Measurements from ENCODE around the gene CCDC57.

Gene CCDC57

DNA sequence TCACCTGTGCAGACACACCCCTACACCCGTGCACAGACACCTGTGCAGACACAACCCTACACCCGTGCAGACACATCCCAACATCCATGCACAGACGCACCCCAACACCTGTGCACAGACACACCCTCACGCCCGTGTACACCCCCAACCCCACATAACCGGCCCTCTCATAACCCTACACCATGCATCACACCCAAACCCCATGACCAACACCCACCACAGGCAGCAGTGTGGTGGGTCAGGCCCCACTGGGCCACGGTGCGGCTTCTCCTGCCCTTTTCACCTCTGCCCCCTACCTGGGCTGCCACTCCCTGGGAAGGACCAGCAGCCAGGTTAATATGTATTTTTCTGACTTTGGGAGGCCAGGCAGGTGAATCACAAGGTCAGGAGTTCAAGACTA lies 12.0 kb upstream of the CCDC57 start:
- Histone ChIP-seq H4K20me1 (peaks cover 8% of the 10 kb centered on the region), H3K27me3 (peaks cover 30% of the 10 kb centered on the region; the same call in 1 of the 2 replicates), H3K9me3 (no peaks in the 10 kb centered on the region), H3K27ac (no peak overlapping the region), H3K9ac (no peak overlapping the region), H3K4me1 (peaks cover 28% of the 10 kb centered on the region), H3K36me3 (no peaks in the 10 kb centered on the region), H3K4me2 (no peak overlapping the region), H3K4me3 (no peak overlapping the region)
- TF ChIP-seq Cebpa-rat (IDR thresholded peaks at IDR 0.05), result no peak

DNA sequence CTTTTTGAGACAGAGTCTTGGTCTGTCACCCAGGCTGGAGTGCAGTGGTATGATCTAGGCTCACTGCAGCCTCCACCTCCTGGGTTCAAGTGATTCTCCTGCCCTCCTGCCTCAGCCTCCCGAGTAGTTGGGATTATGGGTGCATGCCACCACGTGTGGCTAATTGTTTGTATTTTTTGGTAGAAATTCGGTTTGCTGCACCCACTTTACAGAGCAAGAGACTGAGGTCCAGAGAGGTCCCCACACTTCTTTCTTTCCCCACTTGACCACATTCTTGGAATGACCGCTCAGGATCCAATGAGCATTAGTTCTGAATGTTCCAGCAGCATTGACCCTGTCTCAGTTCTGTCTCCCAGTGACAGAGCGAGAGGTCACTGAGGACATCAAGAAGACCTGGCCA lies 10.9 kb upstream of the CCDC57 start:
- Histone ChIP-seq H3K36me3 (no peaks in the 10 kb centered on the region), H4K20me1 (no peaks in the 10 kb centered on the region), H3K4me3 (no peak overlapping the region), H3K27me3 (peaks cover 19% of the 10 kb centered on the region; the same call in 1 of the 2 replicates), H3K9me3 (no peaks in the 10 kb centered on the region), H3K4me2 (no peak overlapping the region), H3K4me1 (peaks cover 20% of the 10 kb centered on the region), H3K9ac (no peak overlapping the region), H3K27ac (no peak overlapping the region)
- TF ChIP-seq Cebpa-rat (IDR thresholded peaks at IDR 0.05), result no peak

DNA sequence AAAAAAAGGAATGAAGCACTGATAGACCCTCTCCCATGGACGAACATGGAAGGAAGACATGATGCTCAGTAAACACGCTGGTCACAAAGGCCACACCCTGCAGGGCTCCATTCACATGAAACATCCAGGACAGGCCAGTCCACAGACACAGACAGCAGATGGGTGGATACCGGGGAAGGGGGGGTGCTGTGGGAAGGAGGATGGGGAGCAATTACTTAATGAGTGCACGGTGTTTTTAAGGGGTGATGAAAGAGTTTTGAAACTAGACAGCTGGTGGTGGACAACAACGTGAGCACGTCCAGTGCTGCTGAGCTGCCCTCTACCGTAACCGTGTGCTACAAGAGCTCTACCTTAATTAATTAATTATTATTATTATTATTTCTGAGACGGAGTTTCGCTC lies 10.2 kb upstream of the CCDC57 start:
- H3K4me3 ChIP-seq, result no peak overlapping the region
- H3K4me1 ChIP-seq, result peaks cover 13% of the 10 kb centered on the region

DNA sequence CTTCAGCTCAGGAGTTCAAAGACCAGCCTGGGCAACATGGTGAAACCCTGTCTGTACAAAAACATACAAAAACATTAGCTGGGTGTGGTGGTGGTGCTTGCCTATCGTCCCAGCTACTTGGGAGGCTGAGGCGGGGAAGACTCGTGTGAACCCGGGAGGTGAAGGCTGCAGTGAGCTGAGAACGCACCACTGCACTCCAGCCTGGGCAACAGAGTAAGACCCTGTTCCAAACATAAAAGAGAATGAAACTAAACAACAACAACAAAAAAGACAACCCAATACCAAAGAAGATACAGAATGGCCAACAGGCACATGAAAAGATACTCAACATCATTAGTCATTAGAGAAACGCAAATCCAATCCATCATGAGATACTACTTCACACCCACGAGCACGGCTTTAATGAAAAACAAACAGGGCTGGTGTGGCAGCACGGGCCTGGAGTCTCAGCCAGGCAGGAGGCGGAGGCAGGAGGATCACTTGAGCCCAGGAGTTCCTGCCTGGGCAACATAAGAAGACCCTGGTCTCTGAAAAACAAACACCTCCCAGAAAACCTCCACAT lies 8.8 kb upstream of the CCDC57 start:
- Histone ChIP-seq H3K4me2 (no peak overlapping the region), H3K36me3 (no peaks in the 10 kb centered on the region), H3K9me3 (no peaks in the 10 kb centered on the region), H3K27ac (no peak overlapping the region), H3K9ac (no peak overlapping the region), H3K4me3 (no peak overlapping the region), H3K4me1 (peaks cover 11% of the 10 kb centered on the region), H3K27me3 (no peaks in the 10 kb centered on the region), H4K20me1 (no peaks in the 10 kb centered on the region)
- no peak for TF ChIP-seq Cebpa-rat (IDR thresholded peaks at IDR 0.05)

More for the DNA sequence above, 10.2 kb upstream of the CCDC57 start:
- Histone ChIP-seq H3K4me2 (no peak overlapping the region), H3K36me3 (no peaks in the 10 kb centered on the region), H3K9me3 (no peaks in the 10 kb centered on the region), H3K27me3 (peaks cover 12% of the 10 kb centered on the region; the same call in 1 of the 2 replicates), H4K20me1 (no peaks in the 10 kb centered on the region), H3K27ac (no peak overlapping the region), H3K9ac (no peak overlapping the region)
- TF ChIP-seq Cebpa-rat (IDR thresholded peaks at IDR 0.05), result no peak

DNA sequence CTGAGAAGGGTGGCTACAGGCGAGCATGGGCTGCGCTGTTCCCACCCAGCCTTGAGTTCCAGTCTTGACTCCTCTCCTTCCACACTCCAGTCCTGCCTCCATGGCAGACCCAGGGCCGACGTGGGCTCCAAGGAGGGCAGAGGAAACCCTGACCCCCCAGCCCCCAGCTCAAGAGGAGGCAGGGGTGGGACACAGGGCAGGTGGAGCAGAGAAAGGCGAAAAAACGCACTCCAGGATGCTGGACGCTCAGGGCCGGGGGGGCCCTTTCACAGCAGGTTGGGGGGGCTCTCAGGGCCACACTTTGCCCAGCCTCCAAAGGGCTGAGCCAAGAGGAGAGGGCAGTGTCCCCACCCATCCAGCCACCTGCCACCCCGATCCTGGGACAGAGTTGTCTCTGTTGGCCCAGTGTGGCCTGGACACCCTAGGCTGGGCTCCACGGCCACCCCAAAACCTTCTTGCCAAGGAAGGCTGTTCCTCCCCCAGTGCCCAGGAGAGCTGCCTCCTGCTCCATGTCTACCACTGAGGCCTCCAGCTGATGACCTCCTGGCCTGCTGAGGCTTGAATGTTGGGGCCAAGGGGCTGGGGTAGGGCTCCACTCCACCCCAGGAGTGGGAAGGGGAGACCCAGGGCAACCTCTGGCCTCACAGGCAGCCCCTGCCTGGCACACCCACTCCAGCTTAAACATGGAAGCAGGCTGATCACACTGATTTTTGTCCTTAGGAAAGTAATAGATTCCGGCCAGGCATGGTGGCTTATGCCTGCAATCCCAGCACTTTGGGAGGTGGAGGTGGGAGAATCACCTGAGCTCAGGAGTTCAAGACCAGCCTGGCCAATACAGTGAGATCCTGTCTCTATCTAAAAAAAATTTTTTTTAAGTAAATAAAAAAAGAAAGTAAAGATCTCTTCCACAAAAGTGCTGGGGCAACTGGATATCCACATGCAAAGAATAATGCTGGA lies 7.4 kb upstream of the CCDC57 start:
- H3K9ac ChIP-seq, result no peak overlapping the region
- H3K9me3 ChIP-seq, result no peaks in the 10 kb centered on the region
- H3K4me2 ChIP-seq, result no peak overlapping the region
- no peaks in the 10 kb centered on the region for H4K20me1 ChIP-seq
- no peak for TF ChIP-seq Cebpa-rat (IDR thresholded peaks at IDR 0.05)
- no peaks in the 10 kb centered on the region for H3K36me3 ChIP-seq
- H3K4me3 ChIP-seq, result no peak overlapping the region
- peaks cover 20% of the 10 kb centered on the region for H3K4me1 ChIP-seq
- no peaks in the 10 kb centered on the region for H3K27me3 ChIP-seq
- no peak overlapping the region for H3K27ac ChIP-seq

DNA sequence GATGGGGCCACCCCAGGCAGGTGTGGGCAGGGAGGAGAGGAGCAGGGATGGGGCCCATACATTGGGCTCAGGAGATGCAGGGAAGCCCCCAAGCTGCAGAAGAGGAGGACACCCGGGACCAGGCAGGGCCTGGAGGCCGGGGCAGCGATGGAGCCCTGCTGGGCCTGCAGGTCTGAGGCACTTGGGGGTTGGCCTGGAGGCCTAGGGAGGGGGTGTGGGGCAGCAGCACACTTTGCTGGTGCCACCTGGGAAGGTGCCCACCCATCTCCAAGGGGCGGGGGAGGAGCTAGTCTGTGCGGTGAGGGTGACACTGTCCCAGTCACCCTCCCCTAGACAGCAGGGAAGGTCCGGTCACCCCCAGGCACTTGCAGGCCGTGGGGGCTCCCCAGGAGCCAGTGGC lies 6.4 kb upstream of the CCDC57 start:
- Histone ChIP-seq H3K9me3 (no peaks in the 10 kb centered on the region), H3K4me3 (no peak overlapping the region), H3K9ac (no peak overlapping the region), H3K4me2 (no peak overlapping the region), H3K4me1 (peaks cover 24% of the 10 kb centered on the region), H3K27ac (no peak overlapping the region), H3K36me3 (no peaks in the 10 kb centered on the region), H3K27me3 (no peaks in the 10 kb centered on the region), H4K20me1 (no peaks in the 10 kb centered on the region)
- no peak for TF ChIP-seq Cebpa-rat (IDR thresholded peaks at IDR 0.05)

DNA sequence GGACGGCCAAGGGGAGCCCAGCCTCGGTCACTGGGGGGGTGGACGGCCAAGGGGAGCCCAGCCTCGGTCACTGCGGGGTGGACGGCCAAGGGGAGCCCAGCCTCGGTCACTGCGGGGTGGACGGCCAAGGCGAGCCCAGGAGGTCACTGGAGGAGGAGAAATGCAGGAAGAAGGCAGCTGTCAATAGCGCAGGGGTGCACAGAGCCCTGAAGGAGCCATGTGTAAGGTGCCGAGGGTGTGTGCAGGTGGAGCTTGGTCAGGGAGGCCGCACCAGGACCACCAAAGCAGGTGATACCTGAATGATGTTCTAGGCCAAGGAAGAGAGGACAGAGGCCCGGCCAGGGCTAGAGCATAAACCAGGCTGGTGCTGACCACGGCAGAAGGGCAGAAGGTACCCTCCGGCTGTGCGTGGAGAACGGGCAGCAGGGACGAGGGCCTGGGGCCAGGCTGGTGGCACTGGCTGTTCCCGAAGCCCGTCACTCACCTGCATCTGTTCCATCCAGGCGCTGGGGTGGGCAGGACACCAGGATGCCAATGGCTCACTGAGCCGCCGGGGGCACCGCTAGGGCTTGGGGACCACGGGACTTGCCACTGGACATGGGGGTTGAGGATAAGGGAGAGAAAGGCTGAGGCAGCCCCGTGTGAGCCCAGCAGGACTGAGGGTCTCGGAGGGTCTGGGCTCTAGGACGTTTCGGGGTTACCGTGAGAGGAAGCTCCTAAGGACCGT lies 5.9 kb upstream of the CCDC57 start:
- Histone ChIP-seq H4K20me1 (no peaks in the 10 kb centered on the region), H3K4me3 (no peak overlapping the region), H3K4me1 (peaks cover 26% of the 10 kb centered on the region), H3K36me3 (no peaks in the 10 kb centered on the region), H3K9ac (no peak overlapping the region), H3K27me3 (peaks cover under 1% of the 10 kb centered on the region; the same call in 1 of the 2 replicates), H3K4me2 (no peak overlapping the region), H3K27ac (no peak overlapping the region), H3K9me3 (no peaks in the 10 kb centered on the region)
- TF ChIP-seq Cebpa-rat (IDR thresholded peaks at IDR 0.05), result no peak

DNA sequence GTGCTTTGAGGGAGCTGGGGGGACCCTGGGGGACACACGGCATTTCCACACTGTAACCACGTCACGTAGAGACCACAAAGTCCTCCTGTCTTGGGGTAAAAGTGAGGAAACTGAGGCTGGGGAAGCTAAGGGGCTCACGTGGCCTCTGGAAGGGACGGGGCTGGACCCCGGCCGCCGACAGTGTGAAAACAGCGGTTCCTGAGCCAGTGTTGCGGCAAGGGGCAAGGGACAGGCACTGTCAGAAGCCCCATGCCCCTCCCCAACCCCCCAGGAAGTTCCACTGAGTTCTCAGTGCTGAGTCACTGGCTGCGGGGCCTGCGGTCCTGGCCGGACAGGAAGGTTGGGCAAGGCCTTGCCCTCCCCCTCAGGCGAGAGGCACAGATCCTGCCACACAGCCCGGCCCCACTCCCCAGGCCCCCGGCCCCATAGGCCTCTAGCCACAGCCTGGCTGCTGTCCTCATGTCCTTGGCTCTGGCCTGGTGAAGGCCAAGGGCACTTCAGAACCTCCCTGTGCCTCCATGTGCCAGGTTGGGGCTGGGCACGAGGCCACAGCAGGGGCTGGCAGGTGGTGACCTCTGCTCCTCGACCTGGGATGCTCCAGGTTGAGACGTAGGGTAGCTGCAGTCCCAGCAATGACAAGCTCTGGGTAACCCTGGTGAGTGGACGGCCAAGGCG lies 5.0 kb upstream of the CCDC57 start:
- no peak overlapping the region for H3K9ac ChIP-seq

DNA sequence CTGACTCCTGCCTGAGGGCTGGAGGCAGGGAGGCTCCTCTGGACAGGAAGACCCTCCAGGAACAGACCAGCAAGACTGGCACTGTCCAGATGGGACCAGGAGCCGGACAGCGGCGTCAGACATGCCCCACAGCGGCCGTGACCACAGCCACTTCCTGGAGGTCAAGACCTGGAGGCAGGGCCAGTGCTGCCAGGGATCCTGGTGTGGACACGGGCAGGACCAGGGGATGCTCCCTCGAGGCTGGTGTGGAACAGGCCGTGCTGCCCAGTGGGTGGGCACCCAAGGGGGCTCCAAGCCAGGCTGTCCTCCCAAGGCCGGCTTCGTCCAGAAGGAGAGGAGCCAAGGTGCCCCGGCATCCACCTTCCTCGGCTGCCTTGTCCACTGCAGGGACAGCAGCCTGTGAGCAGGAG lies 4.5 kb upstream of the CCDC57 start:
- H3K4me2 ChIP-seq, result peak overlapping the region; percentile 56

More for the DNA sequence above, 5.0 kb upstream of the CCDC57 start:
- Histone ChIP-seq H3K9me3 (no peaks in the 10 kb centered on the region), H3K4me2 (peak overlapping the region; percentile 56; the same call in 1 of the 2 replicates), H3K27ac (peak overlapping the region; percentile 59; the same call in 1 of the 2 replicates), H3K36me3 (no peaks in the 10 kb centered on the region), H3K27me3 (peaks cover 6% of the 10 kb centered on the region; the same call in 1 of the 2 replicates), H3K4me1 (peaks cover 33% of the 10 kb centered on the region), H3K4me3 (no peak overlapping the region), H4K20me1 (no peaks in the 10 kb centered on the region)
- TF ChIP-seq Cebpa-rat (IDR thresholded peaks at IDR 0.05), result no peak

More for the DNA sequence above, 4.5 kb upstream of the CCDC57 start:
- Histone ChIP-seq H4K20me1 (no peaks in the 10 kb centered on the region), H3K9ac (peak overlapping the region; percentile 32), H3K9me3 (no peaks in the 10 kb centered on the region), H3K36me3 (no peaks in the 10 kb centered on the region), H3K4me3 (no peak overlapping the region), H3K4me1 (peaks cover 33% of the 10 kb centered on the region), H3K27me3 (peaks cover 6% of the 10 kb centered on the region; the same call in 1 of the 2 replicates), H3K27ac (peak overlapping the region; percentile 59)
- no peak for TF ChIP-seq Cebpa-rat (IDR thresholded peaks at IDR 0.05)

Data from BLaER1 (cell line).